ENCODE results near the gene GRAMD1B.
"Not testable (repeated sequence)": the region's sequence is repeated elsewhere in the genome, so short reads cannot be mapped to it uniquely, and the experiment has no call there.

Gene GRAMD1B

DNA sequence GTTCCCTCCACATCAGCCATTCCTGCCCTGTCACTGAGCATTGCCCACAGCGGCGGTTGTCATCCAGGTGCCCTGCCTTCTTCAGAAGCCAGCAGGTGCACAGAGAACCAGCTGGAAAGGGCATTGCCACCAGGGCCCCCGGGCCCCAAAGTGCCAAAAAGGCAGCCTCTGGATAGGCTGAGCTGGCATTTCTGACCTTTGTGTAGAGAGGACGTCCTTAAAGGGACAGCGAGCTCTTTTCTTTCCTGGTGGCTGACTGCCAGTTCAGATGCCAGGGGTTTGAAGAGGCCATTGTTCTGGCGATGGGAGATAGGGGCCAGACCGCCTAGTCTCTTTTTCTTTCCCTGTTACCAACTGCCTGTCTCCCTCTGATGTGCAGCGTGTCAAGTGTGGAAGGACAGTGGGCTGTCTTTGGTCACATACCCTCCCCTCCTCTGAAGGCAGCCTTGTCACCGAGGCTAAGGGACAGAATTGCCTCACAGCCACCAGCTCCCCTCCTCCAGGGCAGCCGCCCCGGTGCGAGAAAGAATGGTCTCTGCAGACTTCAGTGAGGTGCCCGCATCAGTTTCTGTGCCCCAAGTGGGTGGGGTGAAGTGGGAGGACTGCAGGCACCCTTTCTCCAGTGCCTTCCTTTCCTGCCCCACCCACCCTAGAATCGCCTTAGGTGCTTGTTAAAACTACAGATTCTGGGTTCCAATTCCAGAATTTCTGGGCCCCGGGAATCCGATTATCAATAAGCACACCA lies 114.7 kb downstream of the GRAMD1B start:
- no peak for DNase-seq

DNA sequence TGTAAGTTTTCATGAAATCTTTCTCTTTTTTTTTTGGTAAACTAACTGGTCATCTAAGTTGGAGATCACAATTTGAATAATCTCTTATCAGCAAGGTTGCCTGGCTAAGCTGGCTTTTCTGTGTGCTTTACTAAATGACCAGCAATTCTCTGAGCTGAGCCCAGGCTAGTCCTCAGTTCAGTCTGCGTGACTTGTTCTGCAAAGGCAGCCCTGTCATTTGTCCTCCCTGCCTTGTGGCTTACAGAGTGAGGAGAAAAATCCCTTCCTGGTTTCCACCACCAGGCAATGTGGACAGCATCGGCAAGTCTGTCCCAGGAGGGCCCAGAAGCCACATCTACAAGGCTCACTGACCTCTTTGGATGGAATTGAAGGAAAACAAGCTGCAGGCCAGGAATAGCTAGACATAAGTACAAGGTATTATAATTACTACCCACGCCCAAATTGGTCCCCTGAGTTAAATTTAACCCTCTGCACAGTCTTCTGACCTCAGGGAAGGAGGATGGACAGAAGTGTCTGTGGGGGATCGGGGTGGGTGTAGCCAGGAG lies 115.7 kb downstream of the GRAMD1B start:
- DNase-seq = no peak

GRCh38 chr11:123546515-123546914 lies 116.4 kb downstream of the GRAMD1B start:
- no peak for DNase-seq

DNA sequence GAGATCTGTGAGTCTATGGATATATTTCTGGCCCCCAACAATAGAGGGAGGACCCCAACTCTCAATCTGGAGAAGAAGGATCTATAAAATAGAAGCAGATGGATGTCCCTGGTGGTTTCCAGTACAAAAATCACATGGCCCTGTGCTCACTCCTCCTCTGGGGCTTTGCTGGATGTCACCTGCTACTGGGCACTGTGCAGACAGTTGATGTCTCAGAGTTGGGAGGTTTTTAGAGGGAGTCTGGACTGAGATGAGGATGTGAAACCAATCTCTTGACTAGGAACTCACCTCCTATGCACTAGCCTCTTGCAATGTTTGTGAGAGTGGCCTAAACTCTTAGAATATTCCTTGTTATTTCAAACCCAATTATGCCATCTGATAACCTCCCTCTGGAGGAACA lies 117.1 kb downstream of the GRAMD1B start:
- DNase-seq = no peak

GRCh38 chr11:123548774-123549173 lies 118.7 kb downstream of the GRAMD1B start:
- DNase-seq = no peak

GRCh38 chr11:123549926-123550917 lies 120.2 kb downstream of the GRAMD1B start:
- peak in 1 of 2 donors; percentile 8 for DNase-seq

- no peak for DNase-seq
Measured at GRCh38 chr11:123551079-123551478, 121.0 kb downstream of the GRAMD1B start.

DNA sequence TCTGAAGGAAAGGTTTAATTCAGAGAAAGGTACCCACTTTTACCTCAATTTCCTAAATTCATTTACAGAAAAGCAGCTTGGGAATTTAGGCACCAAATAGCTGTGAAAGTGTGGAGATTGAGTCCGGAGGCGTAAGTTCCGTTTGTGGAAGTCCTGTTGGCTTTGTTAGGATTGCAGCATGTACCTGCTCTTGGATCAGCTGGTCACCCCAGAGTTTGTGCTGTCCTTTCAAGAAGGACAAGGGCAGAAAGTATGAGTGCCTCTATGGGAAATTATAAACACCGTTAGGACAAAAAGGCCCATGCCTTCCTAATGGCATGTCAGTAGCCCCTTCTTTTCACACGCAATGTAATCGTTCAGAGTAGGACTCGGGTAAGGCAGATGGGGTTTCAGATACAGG lies 126.6 kb downstream of the GRAMD1B start:
- no peak for DNase-seq

DNA sequence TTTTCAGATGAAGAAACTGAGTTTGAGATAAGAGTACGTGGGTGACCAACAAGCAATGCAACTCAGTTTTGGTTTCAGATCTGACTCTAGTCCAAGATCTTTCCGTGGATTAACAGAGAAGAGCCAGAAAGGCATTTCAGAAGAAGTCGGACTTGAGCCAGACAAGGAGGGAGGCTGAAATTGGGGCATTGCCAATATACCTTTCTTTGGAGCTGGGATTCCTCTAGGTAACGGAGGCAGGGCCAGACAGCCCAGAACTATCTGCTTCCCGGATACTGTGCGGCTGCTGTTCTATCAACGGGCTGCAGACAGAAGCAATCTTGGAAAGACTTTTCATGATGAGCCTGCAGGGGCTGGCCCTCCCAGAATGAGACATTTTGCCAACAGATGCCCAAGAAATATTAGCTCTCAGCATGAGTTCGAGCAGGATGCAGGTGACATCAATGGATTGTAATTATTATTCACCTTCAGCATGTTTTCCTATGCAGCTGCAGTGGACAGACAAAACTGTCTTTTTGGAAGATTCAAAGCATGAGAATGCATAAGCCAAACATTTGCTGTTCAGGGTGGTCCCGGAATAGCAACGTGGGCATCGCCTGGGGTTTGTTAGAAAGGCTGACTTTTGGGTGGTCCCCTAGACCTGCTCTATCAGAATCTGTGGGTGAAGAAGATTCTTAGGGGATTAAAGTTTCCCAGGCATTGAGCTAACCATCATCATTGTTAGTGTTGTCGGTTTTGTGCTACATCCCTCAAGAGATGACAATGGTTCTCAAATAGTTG lies 128.7 kb downstream of the GRAMD1B start:
- no peak for DNase-seq

GRCh38 chr11:123559523-123559955 lies 129.5 kb downstream of the GRAMD1B start:
- DNase-seq = no peak

DNA sequence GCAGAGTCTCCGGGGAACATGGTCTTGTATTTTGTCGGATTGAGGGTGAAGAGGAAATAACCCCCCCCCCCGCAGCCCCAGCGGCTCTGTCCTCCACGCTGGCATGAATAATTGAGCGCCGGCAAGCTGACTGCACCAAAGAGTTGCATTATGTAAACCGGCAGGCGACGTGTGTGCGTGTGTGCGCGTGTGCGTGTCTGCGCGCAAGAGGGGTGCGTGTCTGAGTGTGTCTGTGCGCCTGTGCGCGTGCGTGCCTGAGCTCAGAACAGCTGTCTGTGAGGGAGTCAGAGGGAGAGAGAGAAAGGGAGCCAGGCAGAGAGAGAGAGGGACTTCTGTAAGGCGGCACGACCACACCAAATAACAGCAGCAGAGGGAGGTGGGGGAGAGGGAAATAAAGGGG lies 129.9 kb downstream of the GRAMD1B start:
- DNase-seq = no peak

DNA sequence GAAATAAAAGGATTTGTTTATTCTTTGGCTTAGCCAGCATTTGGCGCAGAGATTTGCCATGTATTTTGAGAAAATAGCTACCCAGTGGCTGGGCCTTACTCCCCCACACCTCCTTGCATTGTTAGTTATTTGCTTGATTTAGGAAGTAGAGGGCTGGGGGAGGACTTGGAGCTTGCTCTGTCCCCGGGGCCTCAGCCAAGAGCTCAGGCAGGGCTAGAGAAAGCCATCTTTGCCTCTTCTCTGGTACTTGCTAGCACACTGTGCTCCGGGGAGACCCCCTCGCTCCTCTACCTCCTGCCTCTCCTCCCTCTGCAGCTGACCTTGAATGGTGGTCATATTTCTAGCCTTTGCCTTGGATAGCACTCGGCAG lies 131.3 kb downstream of the GRAMD1B start:
- DNase-seq = no peak

DNA sequence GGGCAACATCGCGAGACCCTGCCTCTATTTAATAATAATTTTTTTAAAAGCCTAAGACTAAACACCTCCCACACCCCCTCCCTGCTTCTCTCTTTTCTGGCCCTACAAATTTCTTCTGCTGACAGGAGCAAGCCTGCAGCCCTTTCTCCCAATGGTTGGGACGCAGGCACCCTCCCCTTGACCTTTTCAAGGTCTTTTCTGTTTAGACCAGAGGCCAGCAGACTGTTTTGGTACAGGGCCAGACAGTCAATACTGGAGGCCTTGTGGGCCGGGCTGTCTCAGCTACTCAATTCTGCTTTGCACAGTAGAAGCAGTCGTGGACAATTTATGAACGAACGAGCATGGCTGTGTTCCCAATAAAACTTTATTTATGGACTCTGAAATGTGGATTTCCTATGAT lies 132.1 kb downstream of the GRAMD1B start:
- DNase-seq = no peak

DNA sequence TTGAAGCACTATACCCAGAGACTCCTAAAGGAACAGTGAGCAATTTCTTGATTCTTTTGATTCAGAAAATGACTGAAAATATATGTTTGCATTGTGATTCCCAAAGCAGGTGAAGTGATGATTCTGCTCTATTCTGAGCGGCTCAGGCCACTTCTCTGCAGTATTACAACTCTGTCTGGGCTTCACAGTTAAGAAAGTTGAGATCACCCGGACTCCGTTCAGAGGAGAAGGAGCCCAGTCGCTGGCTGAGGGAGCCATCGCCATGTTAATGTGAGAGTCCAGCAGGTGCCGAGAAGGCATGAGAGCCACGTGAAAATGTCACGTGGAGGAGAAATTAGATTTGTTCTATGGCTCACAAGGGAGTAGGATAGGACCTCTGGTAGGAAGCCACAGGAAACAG lies 132.8 kb downstream of the GRAMD1B start:
- DNase-seq = no peak

DNA sequence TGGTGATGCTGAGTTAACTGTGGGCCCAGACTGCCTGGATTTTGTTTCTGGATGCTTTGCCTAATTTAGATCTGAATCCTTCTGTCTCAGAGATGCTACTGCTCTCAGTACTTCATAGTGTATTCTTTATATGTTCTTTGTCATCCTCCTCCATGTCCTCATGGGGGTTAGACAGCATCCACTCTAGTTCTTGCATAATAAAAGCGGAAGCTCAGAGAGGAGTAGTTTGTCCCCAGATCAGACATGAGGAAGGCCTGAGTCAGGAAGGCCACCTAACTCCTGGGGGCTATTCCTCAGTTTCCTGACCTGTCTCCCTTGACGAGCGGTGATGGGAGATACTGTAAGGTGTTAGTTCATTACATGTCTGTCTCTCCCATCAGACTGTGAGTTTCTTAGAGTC lies 134.2 kb downstream of the GRAMD1B start:
- no peak for DNase-seq

GRCh38 chr11:123566852-123567251 lies 136.8 kb downstream of the GRAMD1B start:
- DNase-seq = no peak

DNA sequence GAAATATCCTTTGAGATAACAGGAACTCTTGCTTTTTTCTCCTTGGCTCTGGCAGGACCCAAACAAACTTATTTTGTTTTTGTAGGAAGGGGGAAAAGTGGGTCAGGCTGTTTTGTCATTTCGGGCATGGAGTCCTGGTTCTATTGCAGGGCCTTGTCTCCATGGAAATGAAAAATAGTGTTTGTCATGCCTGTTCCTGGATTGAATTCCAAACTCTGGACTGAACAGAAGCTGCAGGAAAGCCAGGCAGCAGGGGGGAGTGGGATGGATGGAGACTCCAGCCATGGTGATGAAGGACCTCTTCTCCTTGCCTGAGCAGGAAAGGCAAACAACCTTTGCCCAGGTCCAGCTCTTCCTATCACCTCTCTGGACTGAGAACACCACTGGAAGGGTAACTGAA lies 137.4 kb downstream of the GRAMD1B start:
- DNase-seq = no peak

DNA sequence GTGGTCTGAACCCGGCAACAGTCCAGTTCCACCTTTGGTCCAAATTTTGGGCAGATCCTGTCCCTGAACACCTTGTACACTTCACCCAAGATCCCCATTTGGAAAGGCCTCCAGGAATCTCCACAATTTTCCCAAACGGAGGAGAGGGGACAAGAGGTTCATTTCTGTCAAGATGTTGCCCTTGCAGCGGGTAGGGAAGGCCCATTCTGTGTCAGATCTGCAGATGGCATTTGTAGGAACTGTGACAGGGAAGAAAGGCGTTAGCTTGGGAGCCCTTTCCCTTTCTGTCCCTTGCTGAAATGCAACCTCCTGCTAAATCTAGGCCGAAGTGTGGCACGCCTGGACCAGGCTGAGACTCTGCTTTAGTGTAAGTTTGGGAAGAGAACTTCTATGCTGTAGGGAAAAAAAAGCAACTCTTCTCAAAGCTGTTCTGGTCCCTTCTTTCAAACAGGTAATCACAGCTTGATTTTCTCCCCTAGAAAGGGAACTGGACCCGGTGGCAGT lies 138.3 kb downstream of the GRAMD1B start:
- DNase-seq = no peak

GRCh38 chr11:123569393-123569792 lies 139.3 kb downstream of the GRAMD1B start:
- DNase-seq = no peak

DNA sequence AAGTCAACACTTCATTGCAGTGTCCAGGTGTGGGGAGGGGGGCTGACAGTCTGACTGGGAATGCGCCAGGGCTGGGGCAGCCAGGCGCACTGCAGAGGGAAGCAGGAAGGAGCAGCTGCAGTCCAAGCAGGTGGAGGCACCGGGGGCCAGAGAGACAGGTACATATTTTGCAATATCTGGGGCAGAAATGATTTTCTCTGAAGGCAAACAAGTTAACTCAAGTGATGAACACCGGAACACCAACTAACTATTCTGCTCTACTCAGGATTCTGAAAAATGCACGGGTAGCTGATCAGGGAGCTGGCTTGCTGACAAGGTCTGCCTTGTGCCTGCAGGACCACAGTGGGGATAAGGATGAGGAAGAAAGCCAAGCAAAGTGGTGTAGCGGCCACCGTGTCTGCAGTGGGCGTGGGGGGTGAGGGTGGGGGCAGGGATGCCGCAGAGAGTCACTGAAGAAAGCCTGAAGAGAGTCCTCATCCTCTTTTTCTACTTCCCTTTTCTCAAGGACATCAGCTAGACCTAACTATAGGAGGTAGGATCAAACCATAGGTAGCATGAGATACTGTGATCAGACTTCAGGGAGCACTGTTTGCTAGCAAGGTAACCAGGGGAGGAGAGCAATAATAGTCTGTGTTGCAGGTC lies 141.0 kb downstream of the GRAMD1B start:
- no peak for DNase-seq

DNA sequence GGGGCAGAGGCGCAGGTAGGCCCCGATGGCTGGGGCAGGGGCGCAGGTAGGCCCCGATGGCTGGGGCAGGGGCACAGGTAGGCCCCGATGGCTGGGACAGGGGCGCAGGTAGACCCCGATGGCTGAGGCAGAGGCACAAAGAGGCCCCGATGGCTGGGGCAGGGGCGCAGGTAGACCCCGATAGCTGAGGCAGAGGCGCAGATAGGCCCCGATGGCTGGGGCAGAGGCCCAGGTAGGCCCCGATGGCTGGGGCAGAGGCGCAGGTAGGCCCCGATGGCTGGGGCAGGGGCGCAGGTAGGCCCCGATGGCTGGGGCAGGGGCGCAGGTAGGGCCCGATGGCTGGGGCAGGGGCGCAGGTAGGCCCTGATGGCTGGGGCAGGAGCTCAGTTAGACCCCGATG lies 142.7 kb downstream of the GRAMD1B start:
- not testable (repeated sequence) for DNase-seq

DNA sequence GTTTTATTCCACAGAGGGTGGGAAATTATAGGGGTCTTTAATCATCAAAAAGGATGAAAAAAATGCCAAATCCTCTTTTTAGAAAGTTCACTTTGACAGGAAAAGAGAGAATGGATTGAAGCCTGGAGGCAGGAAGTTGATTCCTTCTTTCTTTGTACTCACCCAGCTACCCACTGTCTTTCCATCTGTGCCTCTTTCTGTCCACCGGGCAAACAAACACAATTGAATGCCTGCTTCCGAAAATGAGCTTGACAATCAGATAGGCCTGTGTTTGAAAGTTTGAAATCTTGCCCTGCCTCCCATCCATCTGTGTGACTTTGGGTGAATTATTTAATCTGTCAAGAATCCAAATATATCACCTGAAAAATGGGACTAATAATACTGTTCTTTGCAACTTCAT lies 143.2 kb downstream of the GRAMD1B start:
- DNase-seq = no peak

All from activated CD4-positive, alpha-beta T cell treated with anti-CD3 and anti-CD28 coated beads for 4 hours (primary cell).